ENCODE results near the gene ELK3.
"Not testable (repeated sequence)": the region's sequence is repeated elsewhere in the genome, so short reads cannot be mapped to it uniquely, and the experiment has no call there.

ELK3 gene

GRCh38 chr12:96293093-96293492 is 98.9 kb downstream of the ELK3 start:
- DNase-seq (ENCODE audit: low read depth, low spot score), result no peak
- no peak overlapping the region for H3K27ac ChIP-seq

GRCh38 chr12:96294831-96295230 is 100.7 kb downstream of the ELK3 start:
- no peak for DNase-seq (ENCODE audit: low read depth, low spot score)
- no peak overlapping the region for H3K27ac ChIP-seq

GRCh38 chr12:96295532-96296160 is 101.5 kb downstream of the ELK3 start:
- no peak for DNase-seq (ENCODE audit: low read depth, low spot score)
- no peak overlapping the region for H3K27ac ChIP-seq

GRCh38 chr12:96297504-96297903 is 103.3 kb downstream of the ELK3 start:
- DNase-seq (ENCODE audit: low read depth, low spot score), result no peak
- H3K27ac ChIP-seq, result no peak overlapping the region

GRCh38 chr12:96300064-96300463 is 105.9 kb downstream of the ELK3 start:
- no peak for DNase-seq (ENCODE audit: low read depth, low spot score)
- no peak overlapping the region for H3K27ac ChIP-seq

- DNase-seq (ENCODE audit: low read depth, low spot score), result no peak
- no peak overlapping the region for H3K27ac ChIP-seq
Measured at GRCh38 chr12:96301732-96302131, 107.6 kb downstream of the ELK3 start.

GRCh38 chr12:96302687-96303310 is 108.6 kb downstream of the ELK3 start:
- DNase-seq (ENCODE audit: low read depth, low spot score), result no peak
- H3K27ac ChIP-seq, result no peak overlapping the region

GRCh38 chr12:96303653-96304052 is 109.5 kb downstream of the ELK3 start:
- no peak for DNase-seq (ENCODE audit: low read depth, low spot score)

GRCh38 chr12:96305665-96306064 is 111.5 kb downstream of the ELK3 start:
- no peak overlapping the region for H3K27ac ChIP-seq
- no peak for DNase-seq (ENCODE audit: low read depth, low spot score)

More at GRCh38 chr12:96303653-96304052, 109.5 kb downstream of the ELK3 start:
- H3K27ac ChIP-seq, result no peak overlapping the region

- DNase-seq (ENCODE audit: low read depth, low spot score), result no peak
- H3K27ac ChIP-seq, result no peak overlapping the region
Measured at GRCh38 chr12:96308881-96309280, 114.7 kb downstream of the ELK3 start.

GRCh38 chr12:96310067-96310466 is 115.9 kb downstream of the ELK3 start:
- no peak for DNase-seq (ENCODE audit: low read depth, low spot score)
- H3K27ac ChIP-seq, result no peak overlapping the region

GRCh38 chr12:96311191-96311590 is 117.0 kb downstream of the ELK3 start:
- H3K27ac ChIP-seq, result no peak overlapping the region
- DNase-seq (ENCODE audit: low read depth, low spot score), result no peak

- no peak for DNase-seq (ENCODE audit: low read depth, low spot score)
- H3K27ac ChIP-seq, result peak overlapping the region; percentile 93
Measured at GRCh38 chr12:96313606-96314005, 119.4 kb downstream of the ELK3 start.

- DNase-seq (ENCODE audit: low read depth, low spot score), result no peak
- H3K27ac ChIP-seq, result peak overlapping the region; percentile 93
Measured at GRCh38 chr12:96314723-96315122, 120.5 kb downstream of the ELK3 start.

GRCh38 chr12:96315741-96316481 is 121.7 kb downstream of the ELK3 start:
- DNase-seq (ENCODE audit: low read depth, low spot score), result not testable (repeated sequence)

GRCh38 chr12:96317801-96318200 is 123.6 kb downstream of the ELK3 start:
- DNase-seq (ENCODE audit: low read depth, low spot score), result not testable (repeated sequence)

More at GRCh38 chr12:96315741-96316481, 121.7 kb downstream of the ELK3 start:
- H3K27ac ChIP-seq, result peak overlapping the region; percentile 93

More at GRCh38 chr12:96317801-96318200, 123.6 kb downstream of the ELK3 start:
- not testable (repeated sequence) for H3K27ac ChIP-seq

Data from epithelial cell of prostate (primary cell).